ENCODE data around the gene KLHDC4.
"Not testable (repeated sequence)": the region's sequence is repeated elsewhere in the genome, so short reads cannot be mapped to it uniquely, and the experiment has no call there.

- TF ChIP-seq BCL11A (IDR thresholded peaks at IDR 0.05; ENCODE audit: low read depth, low read length); CHD2 (IDR thresholded peaks at IDR 0.05; ENCODE audit: borderline replicate concordance, low read depth, low read length); PRDM15 (CRISPR knock-in tag; IDR thresholded peaks at IDR 0.05); EZH2 (IDR thresholded peaks at IDR 0.05; ENCODE audit: borderline replicate concordance, control insufficient read depth, low read depth, low read length); RAD21 (IDR thresholded peaks at IDR 0.05; ENCODE audit: insufficient read depth, low read depth, low read length); POLR2AphosphoS5 (IDR thresholded peaks at IDR 0.05; ENCODE audit: low read length); MYC (IDR thresholded peaks at IDR 0.05; ENCODE audit: insufficient read depth, insufficient read length, insufficient replicate concordance, low read length, severe bottlenecking); SREBF1 (IDR thresholded peaks at IDR 0.05; ENCODE audit: low read length): not testable (repeated sequence)
These were observed 45.7 kb upstream of the KLHDC4 start for GRCh38 chr16:87811454-87811853.

Data from GM12878 (cell line).